ENCODE measurements around the gene SCP2.
"Not testable (repeated sequence)": the region's sequence is repeated elsewhere in the genome, so short reads cannot be mapped to it uniquely, and the experiment has no call there.

The SCP2 gene

GRCh38 chr1:52967666-52968065, 40.6 kb downstream of the SCP2 start:
- no peak overlapping the region for H3K27ac ChIP-seq
- no peak for TF ChIP-seq CTCF (IDR thresholded peaks at IDR 0.05)
- DNase-seq (ENCODE audit: low spot score): no peak
- H3K4me3 ChIP-seq: no peak overlapping the region

- not testable (repeated sequence) for H3K4me3 ChIP-seq; H3K27ac ChIP-seq; DNase-seq (ENCODE audit: low spot score)
Measured at GRCh38 chr1:52969234-52969633, 42.2 kb downstream of the SCP2 start.

GRCh38 chr1:52970149-52970548, 43.1 kb downstream of the SCP2 start:
- no peak for DNase-seq (ENCODE audit: low spot score)
- no peak overlapping the region for H3K27ac ChIP-seq
- TF ChIP-seq CTCF (IDR thresholded peaks at IDR 0.05): no peak
- no peak overlapping the region for H3K4me3 ChIP-seq

GRCh38 chr1:52973841-52974240, 46.8 kb downstream of the SCP2 start:
- no peak for DNase-seq (ENCODE audit: low spot score)
- Histone ChIP-seq H3K4me3 (no peak overlapping the region), H3K27ac (no peak overlapping the region)
- TF ChIP-seq CTCF (IDR thresholded peaks at IDR 0.05): no peak

- DNase-seq (ENCODE audit: low spot score): no peak
- Histone ChIP-seq H3K27ac (no peak overlapping the region), H3K4me3 (no peak overlapping the region)
- no peak for TF ChIP-seq CTCF (IDR thresholded peaks at IDR 0.05)
Measured at GRCh38 chr1:52976183-52977035, 49.3 kb downstream of the SCP2 start.

- no peak overlapping the region for H3K4me3 ChIP-seq
- DNase-seq (ENCODE audit: low spot score): no peak
- no peak overlapping the region for H3K27ac ChIP-seq
- TF ChIP-seq CTCF (IDR thresholded peaks at IDR 0.05): no peak
Measured at GRCh38 chr1:52978045-52978444, 51.0 kb downstream of the SCP2 start.

- not testable (repeated sequence) for DNase-seq (ENCODE audit: low spot score); H3K27ac ChIP-seq; H3K4me3 ChIP-seq
Measured at GRCh38 chr1:52992733-52993132, 65.7 kb downstream of the SCP2 start.

- no peak for TF ChIP-seq CTCF (IDR thresholded peaks at IDR 0.05)
- H3K27ac ChIP-seq: no peak overlapping the region
- H3K4me3 ChIP-seq: no peak overlapping the region
- no peak for DNase-seq (ENCODE audit: low spot score)
Measured at GRCh38 chr1:52994656-52995055, 67.6 kb downstream of the SCP2 start.
